CD14-positive monocyte (primary cell): ENCODE measurements around the gene EMC8. TPM values are rescaled to one million over a fixed set of nuclear protein-coding genes. Genes with fewer than 3 reads are reported as not detected.

Experiments
- DNase-seq, 3 donors: peaks; one replicate each; pipeline ENCODE4 v3.0.0-alpha.2; 2011 to 2022
- H2AFZ ChIP-seq: 2 replicates; pipeline ENCODE4 v1.6.0; 2012; ENCODE audit warnings: mild to moderate bottlenecking, low read depth, low read length, inconsistent platforms; ENCODE audit not compliant: insufficient read depth, poor library complexity, severe bottlenecking
- H3K27ac ChIP-seq, 2 donors: 1 replicate in 1 of 2; 2 replicates in 1 of 2; pipeline ENCODE4 v1.5.1; 2012 to 2013; ENCODE audit warnings: low read length in 2 of 2, control low read depth in 1 of 2, inconsistent platforms in 1 of 2, low read depth in 1 of 2, mild to moderate bottlenecking in 1 of 2
- H3K27me3 ChIP-seq, 2 donors: one replicate each; pipeline versions ENCODE4 v1.6.0 to v1.6.1; 2011 to 2013; ENCODE audit warnings: low read length in 2 of 2; ENCODE audit not compliant: control insufficient read depth in 2 of 2, insufficient read depth in 2 of 2
- H3K36me3 ChIP-seq, 2 donors: replicated peaks in 1 of 2; 1 replicate in 1 of 2; 2 replicates in 1 of 2; pipeline versions ENCODE4 v1.5.1 to v1.6.1; 2012 to 2013; ENCODE audit warnings: low read length in 2 of 2, control low read depth in 1 of 2, inconsistent platforms in 1 of 2, mild to moderate bottlenecking in 1 of 2; ENCODE audit not compliant: insufficient read depth in 2 of 2, control insufficient read depth in 1 of 2
- H3K4me1 ChIP-seq, 2 donors: 1 replicate in 1 of 2; 2 replicates in 1 of 2; pipeline versions ENCODE4 v1.5.1 to v1.6.1; 2012 to 2013; ENCODE audit warnings: low read length in 2 of 2, control low read depth in 1 of 2, inconsistent platforms in 1 of 2, mild to moderate bottlenecking in 1 of 2, moderate library complexity in 1 of 2; ENCODE audit not compliant: insufficient read depth in 2 of 2, control insufficient read depth in 1 of 2
- H3K4me2 ChIP-seq: replicated peaks from 2 replicates; pipeline ENCODE3; 2012; ENCODE audit warnings: low read length, moderate library complexity, mild to moderate bottlenecking; ENCODE audit not compliant: poor library complexity, severe bottlenecking; ENCODE audit errors: extremely low read depth
- H3K4me3 ChIP-seq, 3 experiments: fragments of 200-600 bp in 1 of 3; sonication (generic) in 1 of 3; replicated peaks in 1 of 3; 1 replicate in 2 of 3; 2 replicates in 1 of 3; pipeline ENCODE4 v1.5.1; 2011 to 2013; ENCODE audit warnings: low read length in 3 of 3, mild to moderate bottlenecking in 3 of 3, control low read depth in 2 of 3, low read depth in 2 of 3, inconsistent platforms in 1 of 3, moderate library complexity in 1 of 3
- H3K79me2 ChIP-seq: 2 replicates; pipeline ENCODE4 v1.6.0; 2012; ENCODE audit warnings: mild to moderate bottlenecking, control low read depth, inconsistent platforms, low read length, moderate library complexity; ENCODE audit not compliant: insufficient read depth
- H3K9ac ChIP-seq: 2 replicates; pipeline ENCODE4 v1.6.0; 2017; ENCODE audit warnings: low read length, mild to moderate bottlenecking; ENCODE audit not compliant: insufficient read depth, poor library complexity, severe bottlenecking
- H3K9me3 ChIP-seq, 2 donors: replicated peaks in 1 of 2; 1 replicate in 1 of 2; 2 replicates in 1 of 2; pipeline versions ENCODE4 v1.5.1 to v1.6.1; 2012 to 2013; ENCODE audit warnings: low read length in 2 of 2, control low read depth in 1 of 2; ENCODE audit not compliant: control insufficient read depth in 1 of 2, insufficient read depth in 1 of 2
- H4K20me1 ChIP-seq: 2 replicates; pipeline ENCODE4 v1.6.0; 2012; ENCODE audit warnings: mild to moderate bottlenecking, low read length, control low read depth, moderate library complexity; ENCODE audit not compliant: insufficient read depth
- H3K27ac Mint-ChIP-seq, 7 donors: one replicate each; pipeline ENCODE4 v1.8.0; 2020; ENCODE audit warnings: mild to moderate bottlenecking in 7 of 7, mixed read lengths in 7 of 7, moderate library complexity in 6 of 7, inconsistent platforms in 2 of 7
- H3K27me3 Mint-ChIP-seq, 3 donors: one replicate each; pipeline ENCODE4 v1.8.0; 2021 to 2022; ENCODE audit warnings: low read depth in 3 of 3, mild to moderate bottlenecking in 3 of 3, mixed read lengths in 3 of 3, moderate library complexity in 3 of 3, inconsistent platforms in 1 of 3
- H3K36me3 Mint-ChIP-seq, 2 donors: one replicate each; pipeline ENCODE4 v1.8.0; 2020; ENCODE audit warnings: mixed read lengths in 2 of 2, inconsistent platforms in 1 of 2, mild to moderate bottlenecking in 1 of 2
- H3K4me1 Mint-ChIP-seq: one replicate; pipeline ENCODE4 v1.8.0; 2020; ENCODE audit warnings: mild to moderate bottlenecking, mixed read lengths
- H3K4me3 Mint-ChIP-seq, 2 donors: one replicate each; pipeline ENCODE4 v1.8.0; 2020; ENCODE audit warnings: mild to moderate bottlenecking in 2 of 2, mixed read lengths in 2 of 2, moderate library complexity in 1 of 2
- H3K9me3 Mint-ChIP-seq, 7 donors: one replicate each; pipeline ENCODE4 v1.8.0; 2020 to 2022; ENCODE audit warnings: mixed read lengths in 7 of 7, mild to moderate bottlenecking in 6 of 7, moderate library complexity in 6 of 7, inconsistent platforms in 2 of 7
- WGBS: methylation state at CpG from one replicate; pipeline ENCODE4 v1.1.5; 2013; ENCODE audit warnings: missing lambda C conversion rate; ENCODE audit not compliant: insufficient coverage; 5-methylcytosine and 5-hydroxymethylcytosine counted together
- intact Hi-C, 2 donors: fragments of 100-400 bp; cut with micrococcal nuclease; formaldehyde crosslinking; loops; one replicate each; pipeline versions ENCODE4 v1.15.0 to v1.15.1; 2023
- polyA plus RNA-seq, 3 donors: library from polyadenylated mRNA; depleted of rRNA in 1 of 3; unstranded in 2 of 3; stranded (reverse) in 1 of 3; fragments of 300-500 nt in 2 of 3; fragments of >200 nt in 1 of 3; fragmentation: Illumina TruSeq in 2 of 3; gene quantifications; 1 replicate in 2 of 3; 2 replicates in 1 of 3; pipeline ENCODE4 v1.2.3, GENCODE V29; 2012 to 2021
- TF ChIP-seq, protein P1 (sequence below): fragments of 200-600 bp; IDR thresholded peaks from one replicate; pipeline ENCODE4 v1.8.0; 2022; ENCODE audit warnings: antibody characterized with exemption, mild to moderate bottlenecking

Gene EMC8
- polyA plus RNA-seq, 3 donors = 28.2 to 30.0 (median 29.9) TPM

- Histone ChIP-seq H3K27me3 (peaks cover 0 to 2% of the 10 kb centered on the region in 2 donors), H3K4me3 (no peak overlapping the region), H3K27ac (no peak overlapping the region), H3K79me2 (no peaks in the 10 kb centered on the region), H3K36me3 (no peaks in the 10 kb centered on the region), H3K4me1 (peaks cover 18 to 22% of the 10 kb centered on the region in 2 donors), H3K4me2 (no peak overlapping the region), H3K9me3 (no peaks in the 10 kb centered on the region), H4K20me1 (no peaks in the 10 kb centered on the region), H2AFZ (no peak overlapping the region), H3K9ac (no peak overlapping the region)
- peak overlapping the region in 2 of 7 donors; percentile 74 to 76 for H3K27ac Mint-ChIP-seq
- no peak for DNase-seq
- TF ChIP-seq, protein P1, sequence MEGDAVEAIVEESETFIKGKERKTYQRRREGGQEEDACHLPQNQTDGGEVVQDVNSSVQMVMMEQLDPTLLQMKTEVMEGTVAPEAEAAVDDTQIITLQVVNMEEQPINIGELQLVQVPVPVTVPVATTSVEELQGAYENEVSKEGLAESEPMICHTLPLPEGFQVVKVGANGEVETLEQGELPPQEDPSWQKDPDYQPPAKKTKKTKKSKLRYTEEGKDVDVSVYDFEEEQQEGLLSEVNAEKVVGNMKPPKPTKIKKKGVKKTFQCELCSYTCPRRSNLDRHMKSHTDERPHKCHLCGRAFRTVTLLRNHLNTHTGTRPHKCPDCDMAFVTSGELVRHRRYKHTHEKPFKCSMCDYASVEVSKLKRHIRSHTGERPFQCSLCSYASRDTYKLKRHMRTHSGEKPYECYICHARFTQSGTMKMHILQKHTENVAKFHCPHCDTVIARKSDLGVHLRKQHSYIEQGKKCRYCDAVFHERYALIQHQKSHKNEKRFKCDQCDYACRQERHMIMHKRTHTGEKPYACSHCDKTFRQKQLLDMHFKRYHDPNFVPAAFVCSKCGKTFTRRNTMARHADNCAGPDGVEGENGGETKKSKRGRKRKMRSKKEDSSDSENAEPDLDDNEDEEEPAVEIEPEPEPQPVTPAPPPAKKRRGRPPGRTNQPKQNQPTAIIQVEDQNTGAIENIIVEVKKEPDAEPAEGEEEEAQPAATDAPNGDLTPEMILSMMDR = no peak
- H3K36me3 Mint-ChIP-seq = no peaks in the 10 kb centered on the region
- 95% methylated on average over 12 of the region's 12 CpGs for WGBS
- no peak overlapping the region for H3K4me3 Mint-ChIP-seq
- peaks cover 3 to 8% (median 5%) of the 10 kb centered on the region in 3 donors for H3K27me3 Mint-ChIP-seq
- peaks cover 32% of the 10 kb centered on the region for H3K4me1 Mint-ChIP-seq
- H3K9me3 Mint-ChIP-seq = peaks cover 0 to 2% (median 0%) of the 10 kb centered on the region in 7 donors
- intact Hi-C loops = loop anchor here (5.0 kb wide), 1 partner anchor 80 kb away; no protein-coding TSS in a partner anchor
Observed at GRCh38 chr16:85822145-85822544, 22.8 kb upstream of the EMC8 start.

GRCh38 chr16:85821390-85822135, 22.2 kb upstream of the EMC8 start:
- Histone ChIP-seq H3K36me3 (no peaks in the 10 kb centered on the region), H3K79me2 (no peaks in the 10 kb centered on the region), H3K9ac (no peak overlapping the region), H4K20me1 (no peaks in the 10 kb centered on the region), H3K9me3 (no peaks in the 10 kb centered on the region), H2AFZ (no peak overlapping the region), H3K4me1 (peaks cover 18 to 22% of the 10 kb centered on the region in 2 donors), H3K27me3 (peaks cover 0 to 2% of the 10 kb centered on the region in 2 donors), H3K4me2 (no peak overlapping the region), H3K4me3 (no peak overlapping the region), H3K27ac (no peak overlapping the region)
- no peak overlapping the region for H3K4me3 Mint-ChIP-seq
- peak; percentile 81 to 97 (median 85) for DNase-seq
- H3K9me3 Mint-ChIP-seq = peaks cover 0 to 2% (median 0%) of the 10 kb centered on the region in 7 donors
- intact Hi-C loops = loop anchor here (1.0 to 5.0 kb wide), 4 partner anchors 81 to 193 kb away; no protein-coding TSS in a partner anchor
- 8% methylated on average over 21 of the region's 27 CpGs for WGBS
- peaks cover 3 to 8% (median 3%) of the 10 kb centered on the region in 3 donors for H3K27me3 Mint-ChIP-seq
- TF ChIP-seq, protein P1 = peak; percentile 99
- H3K36me3 Mint-ChIP-seq = no peaks in the 10 kb centered on the region
- peaks cover 28% of the 10 kb centered on the region for H3K4me1 Mint-ChIP-seq
- H3K27ac Mint-ChIP-seq = peak overlapping the region in 3 of 7 donors; percentile 3 to 76 (median 74)
